ENCODE measurements around the gene ST6GALNAC2.
"Not testable (repeated sequence)": the region's sequence is repeated elsewhere in the genome, so short reads cannot be mapped to it uniquely, and the experiment has no call there.

Gene ST6GALNAC2

DNA sequence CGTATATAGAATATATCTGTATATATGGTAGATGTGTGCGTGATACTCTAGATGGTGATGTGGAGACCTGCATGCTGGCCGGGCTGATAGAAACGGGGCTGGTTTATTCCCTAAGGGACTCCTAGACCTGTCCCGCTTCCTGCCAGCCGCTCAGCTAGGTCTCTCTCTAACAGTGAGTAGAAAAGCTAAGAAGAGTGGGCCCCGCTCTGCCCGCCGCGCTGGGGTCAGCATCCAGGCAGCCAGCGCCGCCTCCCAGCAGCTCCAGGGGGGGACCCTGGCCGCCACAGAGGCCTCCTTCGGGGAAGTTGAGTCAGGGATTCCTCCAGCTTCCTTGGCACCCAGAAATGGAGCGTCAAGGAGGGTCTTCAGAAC, 57.5 kb downstream of the ST6GALNAC2 start:
- Mint-ChIP-seq H3K36me3 (ENCODE audit: low read depth) (no peaks in the 10 kb centered on the region), H3K4me3 (peak overlapping the region; percentile 59), H3K27me3 (no peaks in the 10 kb centered on the region), H3K27ac (peak overlapping the region; percentile 75), H3K4me1 (ENCODE audit: low read depth) (peaks cover 33% of the 10 kb centered on the region), H3K9me3 (no peaks in the 10 kb centered on the region)

DNA sequence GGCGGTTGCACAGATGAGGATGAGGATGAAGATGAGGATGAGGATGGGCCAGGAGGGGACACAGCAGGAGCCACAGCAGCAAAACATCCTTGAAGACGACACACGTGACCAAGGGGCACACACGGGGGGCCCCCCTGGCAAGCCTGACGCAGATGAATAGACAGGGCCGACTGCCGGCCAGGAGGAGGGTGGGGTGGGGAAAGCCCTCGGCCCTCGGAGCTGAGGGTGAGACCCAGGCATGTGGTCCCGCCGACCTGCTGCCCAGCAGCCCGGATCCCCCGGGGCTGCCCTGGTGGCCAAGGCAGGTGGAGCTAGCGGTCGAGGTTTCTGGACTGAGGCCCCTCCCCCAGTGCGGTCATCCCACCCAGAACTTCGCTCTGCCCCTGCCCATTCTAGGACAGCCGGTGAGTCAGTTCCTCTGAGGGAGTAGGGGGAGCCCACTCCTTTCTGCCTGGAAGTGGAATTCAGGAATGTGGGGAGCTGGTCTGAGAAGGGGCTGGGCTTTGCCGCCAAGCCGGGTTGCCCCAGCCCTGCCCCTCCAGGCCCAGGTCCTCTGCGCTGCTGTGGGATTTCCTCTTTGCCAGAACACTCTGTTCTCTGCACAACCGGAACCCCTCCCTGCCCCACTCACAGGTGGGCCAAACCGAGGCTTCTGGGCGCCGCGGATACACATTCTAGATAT, 58.1 kb downstream of the ST6GALNAC2 start:
- Mint-ChIP-seq H3K9me3 (no peaks in the 10 kb centered on the region), H3K36me3 (ENCODE audit: low read depth) (no peaks in the 10 kb centered on the region), H3K27me3 (no peaks in the 10 kb centered on the region), H3K27ac (no peak overlapping the region), H3K4me3 (peak overlapping the region; percentile 53), H3K4me1 (ENCODE audit: low read depth) (peaks cover 36% of the 10 kb centered on the region)

GRCh38 chr17:76527016-76527415, 58.6 kb downstream of the ST6GALNAC2 start:
- not testable (repeated sequence) for H3K27me3 Mint-ChIP-seq; H3K9me3 Mint-ChIP-seq; H3K27ac Mint-ChIP-seq; H3K36me3 Mint-ChIP-seq (ENCODE audit: low read depth)
- Mint-ChIP-seq H3K4me1 (ENCODE audit: low read depth) (peaks cover 36% of the 10 kb centered on the region), H3K4me3 (peak overlapping the region; percentile 53)

GRCh38 chr17:76525513-76525833, 60.2 kb downstream of the ST6GALNAC2 start:
- H3K4me3 Mint-ChIP-seq; H3K27ac Mint-ChIP-seq; H3K36me3 Mint-ChIP-seq (ENCODE audit: low read depth); H3K27me3 Mint-ChIP-seq; H3K9me3 Mint-ChIP-seq: not testable (repeated sequence)
- H3K4me1 Mint-ChIP-seq (ENCODE audit: low read depth) = peaks cover 36% of the 10 kb centered on the region

DNA sequence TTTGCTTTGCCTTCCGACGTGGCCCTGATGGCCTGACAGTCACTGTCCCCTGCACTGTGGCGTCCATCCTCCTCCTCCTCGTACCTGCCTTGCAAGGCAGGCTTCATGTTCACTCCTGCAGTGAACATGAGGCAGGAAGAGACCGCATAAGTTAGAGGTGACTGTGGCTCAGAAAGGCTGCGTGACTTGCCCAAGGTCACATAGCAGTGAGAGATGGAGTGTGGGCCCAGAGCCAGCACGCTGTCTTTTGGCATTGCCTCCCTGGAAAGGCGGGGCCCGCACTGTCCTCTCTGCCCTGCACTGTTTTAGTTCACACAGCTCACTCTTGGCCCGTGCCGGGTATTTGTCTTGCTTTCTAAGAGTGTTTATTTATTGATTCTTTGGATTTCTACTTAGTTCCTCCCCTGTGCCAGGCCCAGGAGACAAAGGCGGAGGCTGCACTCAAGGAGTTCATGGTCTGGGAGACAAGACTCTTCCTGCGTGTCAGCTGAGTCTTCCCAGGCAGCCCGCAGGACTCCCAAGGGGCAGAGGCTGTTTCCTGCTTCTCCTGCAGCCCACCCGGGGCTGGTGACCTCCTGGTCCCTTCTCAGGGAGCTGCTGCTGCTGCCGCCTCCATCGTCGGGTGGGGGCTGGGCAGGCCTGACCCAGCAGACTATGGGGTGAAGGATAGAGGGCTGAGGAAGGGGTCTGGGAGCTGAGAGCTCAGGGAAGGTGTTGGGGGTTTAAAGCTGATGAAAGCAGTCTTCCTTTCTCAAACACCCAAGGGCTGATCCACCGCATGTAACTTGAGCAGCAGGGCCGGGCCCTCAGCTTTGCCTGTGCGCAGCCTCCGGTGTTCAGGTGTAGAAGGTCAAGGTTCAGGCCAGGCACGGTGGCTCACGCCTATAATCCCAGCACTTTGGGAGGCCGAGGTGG, 60.8 kb downstream of the ST6GALNAC2 start:
- H3K27me3 Mint-ChIP-seq = no peaks in the 10 kb centered on the region
- H3K4me1 Mint-ChIP-seq (ENCODE audit: low read depth) = peaks cover 31% of the 10 kb centered on the region
- H3K27ac Mint-ChIP-seq = no peak overlapping the region
- H3K9me3 Mint-ChIP-seq = no peaks in the 10 kb centered on the region
- H3K4me3 Mint-ChIP-seq = no peak overlapping the region
- H3K36me3 Mint-ChIP-seq (ENCODE audit: low read depth) = no peaks in the 10 kb centered on the region

- peaks cover 22% of the 10 kb centered on the region for H3K4me1 Mint-ChIP-seq (ENCODE audit: low read depth)
- no peak overlapping the region for H3K4me3 Mint-ChIP-seq
- H3K36me3 Mint-ChIP-seq (ENCODE audit: low read depth) = no peaks in the 10 kb centered on the region
- no peaks in the 10 kb centered on the region for H3K27me3 Mint-ChIP-seq
- H3K27ac Mint-ChIP-seq = no peak overlapping the region
- H3K9me3 Mint-ChIP-seq = no peaks in the 10 kb centered on the region
These were observed 62.3 kb downstream of the ST6GALNAC2 start for GRCh38 chr17:76523084-76524037.

- H3K4me1 Mint-ChIP-seq (ENCODE audit: low read depth) = peaks cover 17% of the 10 kb centered on the region
- H3K4me3 Mint-ChIP-seq; H3K36me3 Mint-ChIP-seq (ENCODE audit: low read depth); H3K27me3 Mint-ChIP-seq; H3K9me3 Mint-ChIP-seq; H3K27ac Mint-ChIP-seq: not testable (repeated sequence)
These were observed 64.0 kb downstream of the ST6GALNAC2 start for GRCh38 chr17:76521683-76522082.

DNA sequence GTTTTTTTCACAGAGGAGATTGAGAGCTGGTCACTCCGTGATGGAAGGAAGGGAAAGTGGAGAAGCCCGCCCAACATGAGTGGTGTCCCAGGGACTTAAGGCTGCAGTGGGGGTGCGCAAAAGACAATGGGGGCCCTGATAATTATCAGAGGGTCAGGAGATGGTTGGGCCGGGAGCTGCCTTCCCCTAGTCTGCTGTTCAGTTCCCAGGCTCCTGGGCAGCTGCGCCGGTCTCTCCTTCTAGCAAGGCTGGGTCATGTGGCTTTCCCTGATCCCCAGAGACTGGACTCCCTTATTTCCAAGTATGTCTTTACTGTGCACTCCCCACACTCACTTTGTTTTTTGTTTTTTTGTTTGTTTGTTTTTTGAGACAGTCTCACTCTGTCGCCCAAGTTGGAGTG, 64.4 kb downstream of the ST6GALNAC2 start:
- Mint-ChIP-seq H3K4me3 (no peak overlapping the region), H3K27ac (peak overlapping the region; percentile 52)

GRCh38 chr17:76519048-76519966, 66.4 kb downstream of the ST6GALNAC2 start:
- Mint-ChIP-seq H3K4me3 (no peak overlapping the region), H3K27ac (peak overlapping the region; percentile 38), H3K36me3 (ENCODE audit: low read depth) (no peaks in the 10 kb centered on the region), H3K4me1 (ENCODE audit: low read depth) (peaks cover 38% of the 10 kb centered on the region), H3K9me3 (no peaks in the 10 kb centered on the region), H3K27me3 (no peaks in the 10 kb centered on the region)

More for the DNA sequence above, 64.4 kb downstream of the ST6GALNAC2 start:
- Mint-ChIP-seq H3K4me1 (ENCODE audit: low read depth) (peaks cover 21% of the 10 kb centered on the region), H3K36me3 (ENCODE audit: low read depth) (no peaks in the 10 kb centered on the region), H3K9me3 (no peaks in the 10 kb centered on the region), H3K27me3 (no peaks in the 10 kb centered on the region)

DNA sequence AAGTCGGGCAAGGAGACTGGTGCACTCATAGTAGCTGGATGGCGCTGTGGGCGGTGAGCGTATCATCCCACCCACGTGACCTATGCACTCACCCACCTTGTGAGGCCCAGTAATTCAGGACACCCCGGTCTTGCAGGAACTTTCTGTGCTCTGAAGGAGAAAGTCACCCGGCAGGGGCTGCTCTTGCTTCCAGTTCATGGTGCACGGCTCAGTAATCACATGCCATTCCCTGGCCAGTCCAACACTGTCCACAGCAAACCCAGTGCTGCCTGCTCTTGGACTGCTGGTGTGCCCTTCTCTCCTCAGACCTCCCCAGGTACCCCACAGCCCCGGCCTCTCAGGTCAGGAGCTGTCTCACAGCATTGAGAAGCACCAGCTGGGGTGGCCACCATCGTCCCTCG, 68.0 kb downstream of the ST6GALNAC2 start:
- Mint-ChIP-seq H3K9me3 (no peaks in the 10 kb centered on the region), H3K4me3 (no peak overlapping the region), H3K27ac (no peak overlapping the region), H3K27me3 (no peaks in the 10 kb centered on the region), H3K36me3 (ENCODE audit: low read depth) (no peaks in the 10 kb centered on the region), H3K4me1 (ENCODE audit: low read depth) (peaks cover 47% of the 10 kb centered on the region)

Data from stimulated activated naive CD8-positive, alpha-beta T cell treated with anti-CD3 and anti-CD28 coated beads, Interleukin-15, Interleukin-2, amounts not matched to agents 100 ng/mL and 50 ng/mL, for 24 hours (primary cell).